Middle frontal gyrus (tissue), 1 donor: Measurements from ENCODE around the gene TAF1.
A peak's percentile ranks its signal among the peaks of the same experiment; 100 is the strongest.
"Not testable (repeated sequence)": the region's sequence is repeated elsewhere in the genome, so short reads cannot be mapped to it uniquely, and the experiment has no call there.

Experiments used
- DNase-seq: peaks from one replicate; pipeline ENCODE4 v3.0.0-alpha.2; 2015; ENCODE audit warnings: low spot score; ENCODE audit errors: extremely low spot score

The TAF1 gene, protein sequence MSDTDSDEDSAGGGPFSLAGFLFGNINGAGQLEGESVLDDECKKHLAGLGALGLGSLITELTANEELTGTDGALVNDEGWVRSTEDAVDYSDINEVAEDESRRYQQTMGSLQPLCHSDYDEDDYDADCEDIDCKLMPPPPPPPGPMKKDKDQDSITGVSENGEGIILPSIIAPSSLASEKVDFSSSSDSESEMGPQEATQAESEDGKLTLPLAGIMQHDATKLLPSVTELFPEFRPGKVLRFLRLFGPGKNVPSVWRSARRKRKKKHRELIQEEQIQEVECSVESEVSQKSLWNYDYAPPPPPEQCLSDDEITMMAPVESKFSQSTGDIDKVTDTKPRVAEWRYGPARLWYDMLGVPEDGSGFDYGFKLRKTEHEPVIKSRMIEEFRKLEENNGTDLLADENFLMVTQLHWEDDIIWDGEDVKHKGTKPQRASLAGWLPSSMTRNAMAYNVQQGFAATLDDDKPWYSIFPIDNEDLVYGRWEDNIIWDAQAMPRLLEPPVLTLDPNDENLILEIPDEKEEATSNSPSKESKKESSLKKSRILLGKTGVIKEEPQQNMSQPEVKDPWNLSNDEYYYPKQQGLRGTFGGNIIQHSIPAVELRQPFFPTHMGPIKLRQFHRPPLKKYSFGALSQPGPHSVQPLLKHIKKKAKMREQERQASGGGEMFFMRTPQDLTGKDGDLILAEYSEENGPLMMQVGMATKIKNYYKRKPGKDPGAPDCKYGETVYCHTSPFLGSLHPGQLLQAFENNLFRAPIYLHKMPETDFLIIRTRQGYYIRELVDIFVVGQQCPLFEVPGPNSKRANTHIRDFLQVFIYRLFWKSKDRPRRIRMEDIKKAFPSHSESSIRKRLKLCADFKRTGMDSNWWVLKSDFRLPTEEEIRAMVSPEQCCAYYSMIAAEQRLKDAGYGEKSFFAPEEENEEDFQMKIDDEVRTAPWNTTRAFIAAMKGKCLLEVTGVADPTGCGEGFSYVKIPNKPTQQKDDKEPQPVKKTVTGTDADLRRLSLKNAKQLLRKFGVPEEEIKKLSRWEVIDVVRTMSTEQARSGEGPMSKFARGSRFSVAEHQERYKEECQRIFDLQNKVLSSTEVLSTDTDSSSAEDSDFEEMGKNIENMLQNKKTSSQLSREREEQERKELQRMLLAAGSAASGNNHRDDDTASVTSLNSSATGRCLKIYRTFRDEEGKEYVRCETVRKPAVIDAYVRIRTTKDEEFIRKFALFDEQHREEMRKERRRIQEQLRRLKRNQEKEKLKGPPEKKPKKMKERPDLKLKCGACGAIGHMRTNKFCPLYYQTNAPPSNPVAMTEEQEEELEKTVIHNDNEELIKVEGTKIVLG (N-terminal part only)

DNA sequence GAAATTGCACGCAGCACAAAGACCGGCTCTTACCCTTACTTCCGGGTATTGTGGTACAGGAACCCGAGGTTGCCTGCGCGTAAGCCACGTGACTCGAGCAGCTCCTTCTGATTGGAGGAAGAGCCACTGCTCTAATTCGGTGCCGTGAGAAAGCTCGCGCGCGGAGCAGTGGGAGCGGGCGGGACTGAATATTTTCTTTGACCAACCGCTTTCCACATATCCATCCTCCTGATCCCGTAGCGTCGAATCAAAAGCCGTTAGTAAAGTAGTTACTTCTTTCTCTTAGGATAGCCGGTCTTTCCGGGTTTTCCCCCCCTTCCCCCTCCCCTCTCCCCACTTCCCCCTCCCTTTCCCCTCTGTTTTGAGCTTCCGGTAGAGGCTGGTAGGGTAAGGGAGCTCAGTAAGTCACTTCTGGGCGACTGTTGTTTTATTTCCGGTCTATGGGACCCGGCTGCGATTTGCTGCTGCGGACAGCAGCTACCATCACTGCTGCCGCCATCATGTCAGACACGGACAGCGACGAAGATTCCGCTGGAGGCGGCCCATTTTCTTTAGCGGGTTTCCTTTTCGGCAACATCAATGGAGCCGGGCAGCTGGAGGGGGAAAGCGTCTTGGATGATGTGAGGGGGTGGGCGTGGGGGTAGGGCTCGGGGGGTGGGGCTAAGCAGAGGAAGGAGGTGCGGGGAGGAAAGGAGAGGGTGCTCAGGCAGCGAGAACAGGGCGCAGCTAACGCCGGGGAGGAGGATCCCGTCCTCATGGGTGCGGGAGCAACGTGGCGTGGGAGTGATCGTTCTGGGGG, at the start of gene TAF1:
TAF1 (plus strand) TSS at position 483 of the 799 bp plus-strand sequence; CDS start at position 501, 18 bp downstream.
- peak; percentile 90 for DNase-seq

DNA sequence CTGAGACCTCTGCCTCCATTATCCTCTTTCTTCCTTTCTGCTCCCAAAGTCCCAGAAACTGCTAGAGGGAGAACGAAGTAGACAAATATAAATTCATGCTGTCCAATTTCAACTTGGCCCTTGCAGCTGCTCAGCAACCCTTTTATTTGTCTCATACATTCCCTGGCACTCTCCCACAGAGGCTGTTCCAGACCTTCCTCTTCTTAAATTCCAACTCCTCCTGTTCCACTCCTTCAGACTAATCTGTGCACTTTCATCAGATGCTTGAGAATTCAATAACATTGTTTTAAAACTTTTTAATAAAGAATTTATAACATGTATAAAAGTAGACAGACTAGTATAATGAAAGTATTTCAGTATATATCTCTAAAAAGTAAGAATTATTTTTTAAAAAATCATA, 49.2 kb upstream of the TAF1 start:
- DNase-seq, result not testable (repeated sequence)

DNA sequence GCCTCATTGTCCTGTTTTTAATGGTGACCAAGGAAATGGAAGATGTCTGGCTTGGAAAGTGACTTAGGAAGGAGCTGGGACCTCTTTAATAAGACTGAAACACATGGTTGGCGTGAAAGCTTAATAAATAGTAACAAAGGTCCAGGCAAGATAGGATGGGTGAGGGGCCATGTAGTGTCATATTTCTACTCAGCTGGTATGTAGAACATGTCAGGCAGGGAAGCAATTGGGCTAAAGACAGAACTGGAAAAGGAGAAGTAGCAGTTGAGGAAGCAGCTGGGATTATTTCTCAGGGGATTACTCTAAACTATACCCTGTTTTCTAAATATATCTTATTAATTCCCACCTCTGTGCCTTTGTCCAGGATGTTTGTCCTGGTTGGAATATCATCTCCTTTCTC, 46.0 kb upstream of the TAF1 start:
- no peak for DNase-seq

DNA sequence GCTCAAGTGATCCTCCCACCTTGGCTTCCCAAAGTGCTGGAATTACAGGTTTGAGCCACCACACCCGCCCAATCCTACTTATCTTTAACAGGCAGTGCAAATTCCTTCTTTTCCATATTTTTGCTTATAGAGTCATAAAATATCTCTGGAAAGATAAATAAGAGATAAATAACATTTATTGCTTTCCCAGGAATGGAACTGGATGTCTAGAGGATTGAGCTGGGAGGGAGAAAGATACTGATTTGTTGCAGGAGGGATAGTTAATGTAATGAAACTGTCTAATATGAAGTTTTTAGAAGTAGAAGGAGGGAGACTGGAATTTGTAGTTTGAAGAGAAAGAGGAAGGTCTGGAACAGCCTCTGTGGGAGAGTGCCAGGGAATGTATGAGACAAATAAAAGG, 44.4 kb upstream of the TAF1 start:
- no peak for DNase-seq

DNA sequence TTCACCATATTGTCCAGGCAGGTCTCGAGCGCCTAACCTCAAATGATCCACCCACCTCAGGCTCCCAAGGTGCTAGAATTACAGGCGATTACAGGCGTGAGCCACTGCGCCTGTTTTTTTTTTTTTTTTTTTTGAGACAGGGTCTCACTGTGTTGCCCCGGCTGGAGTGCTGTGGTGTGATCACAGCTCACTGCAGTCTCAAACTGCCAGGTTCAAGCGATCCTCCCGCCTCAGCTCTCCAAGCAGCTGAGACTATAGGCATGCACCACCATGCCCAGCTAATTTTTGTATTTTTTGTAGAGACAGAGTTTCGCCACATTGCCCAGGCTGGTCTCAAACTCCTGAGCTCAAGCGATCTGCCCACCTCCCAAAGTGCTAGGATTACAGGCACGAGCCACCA, 41.7 kb upstream of the TAF1 start:
- not testable (repeated sequence) for DNase-seq

DNA sequence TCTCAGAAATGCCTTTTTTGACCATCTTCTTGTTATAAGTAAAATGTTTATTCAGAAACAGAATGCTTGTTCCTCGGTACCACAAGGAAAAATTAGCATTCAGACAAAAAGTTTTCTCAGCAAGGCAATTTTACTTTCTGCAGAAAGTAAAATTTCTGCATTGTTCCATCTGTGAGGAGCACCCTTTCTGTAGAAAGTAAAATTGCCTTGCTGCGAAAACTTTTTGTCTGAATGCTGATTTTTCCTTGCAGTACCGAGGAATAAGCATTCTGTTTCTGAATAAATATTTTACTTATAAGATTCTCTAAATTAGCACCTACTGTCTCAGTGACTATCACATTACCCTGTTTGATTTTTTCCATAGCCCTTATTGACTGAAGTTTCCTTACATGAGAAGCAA, 39.8 kb upstream of the TAF1 start:
- no peak for DNase-seq

DNA sequence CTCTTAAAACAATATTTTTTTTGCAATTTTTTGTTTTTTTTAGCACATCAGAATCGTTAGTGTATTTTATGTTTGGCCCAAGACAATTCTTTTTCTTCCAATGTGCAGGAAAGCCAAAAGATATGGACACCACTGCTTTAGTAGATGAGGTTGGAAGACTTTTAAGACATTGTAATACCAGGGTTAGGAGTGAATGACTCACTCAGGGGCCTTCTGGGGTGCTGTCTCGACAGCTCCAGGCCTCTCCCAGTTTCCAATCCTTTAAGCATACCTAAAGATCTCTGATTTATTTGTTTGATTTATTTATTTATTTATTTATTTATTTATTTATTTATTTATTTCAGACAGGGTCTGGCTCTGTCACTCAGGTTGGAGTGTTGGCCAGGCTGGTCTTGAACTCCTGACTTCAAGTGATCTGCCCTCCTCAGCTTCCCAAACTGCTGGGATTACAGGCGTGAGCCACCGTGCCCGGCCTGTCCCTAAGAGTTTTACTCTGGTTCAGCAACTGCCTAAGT, 16.9 kb upstream of the TAF1 start:
- not testable (repeated sequence) for DNase-seq

DNA sequence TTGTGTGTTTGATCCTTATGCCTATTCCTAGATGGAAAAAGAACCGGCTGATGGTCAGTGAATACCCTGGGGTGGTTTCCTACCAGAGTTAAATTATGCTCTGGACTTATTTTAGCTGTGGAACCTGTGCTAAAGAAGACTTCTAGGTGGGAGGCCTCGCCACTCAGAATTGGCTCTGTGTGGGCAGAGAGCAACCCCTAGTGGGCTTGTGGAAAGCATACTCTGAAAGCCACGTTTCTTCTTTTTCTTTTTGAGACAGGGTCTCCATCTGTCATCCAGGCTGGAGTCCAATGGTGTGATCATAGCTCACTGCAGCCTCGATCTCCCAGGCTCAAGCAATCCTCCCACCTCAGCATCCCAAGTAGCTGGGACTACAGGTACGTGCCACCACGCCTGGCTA, 16.3 kb upstream of the TAF1 start:
- DNase-seq, result not testable (repeated sequence)

DNA sequence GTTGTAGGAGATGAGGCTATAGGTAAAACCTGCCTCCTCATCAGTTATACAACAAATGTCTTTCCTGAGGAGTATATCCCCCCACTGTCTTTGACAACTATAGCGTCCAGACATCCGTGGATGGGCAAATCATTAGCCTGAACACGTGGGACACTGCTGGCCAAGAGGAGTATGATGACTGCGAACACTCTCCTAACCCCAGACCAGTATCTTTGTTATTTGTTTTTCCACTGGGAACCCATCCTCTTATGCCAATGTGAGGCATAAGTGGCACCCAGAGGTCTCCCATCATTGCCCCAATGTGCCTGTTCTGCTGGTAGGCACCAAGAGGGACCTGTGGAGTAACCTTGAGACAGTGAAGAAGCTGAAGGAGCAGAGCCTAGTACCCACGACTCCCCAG, 13.7 kb upstream of the TAF1 start:
- DNase-seq, result not testable (repeated sequence)

DNA sequence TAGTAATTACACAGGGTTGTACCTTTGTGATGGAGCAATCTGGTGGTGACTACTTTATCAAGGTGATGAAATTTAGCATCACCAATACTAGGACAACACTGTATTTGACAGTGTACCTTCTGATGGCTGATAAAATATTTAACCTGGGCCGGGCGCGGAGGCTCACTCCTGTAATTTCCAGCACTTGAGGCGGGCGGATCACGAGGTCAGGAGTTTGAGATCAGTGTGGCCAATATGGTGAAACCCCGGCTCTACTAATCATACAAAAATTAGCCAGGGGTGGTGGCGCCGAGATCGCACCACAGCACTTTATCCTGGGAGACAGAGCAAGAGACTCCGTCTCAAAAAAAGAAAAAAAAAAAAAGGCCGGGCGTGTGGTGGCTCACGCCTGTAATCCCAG, 1.9 kb upstream of the TAF1 start:
- no peak for DNase-seq

DNA sequence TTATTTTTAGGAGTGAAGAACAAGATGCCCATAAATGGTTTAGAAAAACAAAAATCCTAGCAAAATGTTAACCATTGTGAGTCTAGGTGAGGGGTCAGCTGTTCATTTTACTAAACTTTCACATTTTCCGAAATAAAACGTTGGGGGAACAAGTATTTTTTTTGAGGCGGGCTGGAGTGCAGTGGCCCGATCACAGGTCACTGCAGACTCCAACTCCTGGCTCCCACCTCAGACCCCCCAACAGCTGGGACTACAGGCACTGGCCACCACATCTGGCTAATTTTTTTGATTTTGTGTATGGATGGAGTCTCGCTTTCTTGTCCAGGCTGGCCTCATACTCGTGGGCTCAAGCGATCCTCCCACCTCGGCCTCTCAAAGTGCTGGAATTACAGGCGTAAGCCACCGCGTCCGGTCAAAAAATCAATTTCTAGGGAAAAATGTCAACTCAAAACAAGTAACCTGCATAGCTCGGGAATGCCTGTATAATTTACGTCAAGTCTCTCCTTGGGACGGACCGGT, 742 bp upstream of the TAF1 start:
- no peak for DNase-seq

DNA sequence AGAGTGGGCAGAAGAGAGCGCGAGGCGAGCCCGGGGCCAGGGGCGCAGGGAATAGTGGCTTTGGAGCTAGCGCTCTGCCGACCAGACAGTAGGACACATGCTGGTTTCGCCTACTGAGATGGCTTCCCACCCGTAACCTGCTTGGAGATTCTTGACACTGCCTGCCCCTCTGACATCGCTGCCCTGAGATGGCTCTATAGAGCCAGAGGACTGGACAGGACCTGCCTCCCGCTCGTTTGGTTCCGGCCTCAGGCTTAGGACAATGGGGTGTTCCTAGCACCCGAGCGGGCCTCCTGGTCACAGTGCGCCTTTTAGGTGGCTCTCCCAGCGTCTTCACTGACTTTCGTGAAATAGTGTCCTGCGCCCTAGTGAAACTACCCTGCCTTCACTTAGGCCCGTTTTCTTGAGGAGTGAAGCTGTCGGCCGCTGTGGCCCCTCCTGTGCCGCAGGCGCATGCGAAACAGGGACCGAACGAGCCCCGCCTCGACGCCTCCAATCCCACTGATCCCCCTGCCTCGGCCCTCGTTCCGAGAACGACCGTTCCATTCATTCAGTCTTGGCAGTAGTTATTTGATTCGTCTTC, 608 bp downstream of the TAF1 start:
- no peak for DNase-seq

DNA sequence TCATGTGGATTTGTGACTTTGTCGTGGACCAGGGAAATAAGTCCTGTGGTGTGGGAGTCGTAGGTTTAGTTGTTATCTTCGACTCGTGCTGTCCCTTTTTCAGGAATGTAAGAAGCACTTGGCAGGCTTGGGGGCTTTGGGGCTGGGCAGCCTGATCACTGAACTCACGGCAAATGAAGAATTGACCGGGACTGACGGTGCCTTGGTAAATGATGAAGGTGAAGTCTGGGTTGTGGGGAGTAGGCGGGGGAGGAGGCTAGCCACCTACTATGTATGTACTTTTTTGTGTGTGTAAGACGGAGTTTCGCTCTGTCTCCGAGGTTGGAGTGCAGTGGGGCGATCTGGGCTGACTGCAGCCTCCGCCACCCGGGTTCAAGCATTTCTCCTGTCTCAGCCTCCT, 1.2 kb downstream of the TAF1 start:
- no peak for DNase-seq

DNA sequence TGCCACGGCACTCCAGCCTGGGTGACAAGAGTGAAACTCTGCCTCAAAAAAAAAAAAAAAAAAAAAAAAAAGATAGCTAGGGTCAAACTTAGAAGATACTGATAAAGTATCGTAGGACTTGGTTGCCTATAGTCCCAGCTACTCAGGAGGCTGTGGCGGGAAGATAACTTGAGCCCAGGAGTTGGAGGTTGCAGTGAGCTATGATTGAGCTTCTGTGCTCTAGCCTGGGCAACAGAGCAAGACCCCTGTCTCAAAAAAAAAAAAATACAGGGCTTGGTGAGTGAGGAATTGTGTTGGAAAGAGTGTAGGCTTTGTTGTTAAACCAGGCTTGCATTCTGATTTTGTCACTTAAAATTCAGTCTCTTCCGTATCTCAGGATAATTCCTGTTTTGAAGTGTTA, 6.2 kb downstream of the TAF1 start:
- DNase-seq, result no peak

DNA sequence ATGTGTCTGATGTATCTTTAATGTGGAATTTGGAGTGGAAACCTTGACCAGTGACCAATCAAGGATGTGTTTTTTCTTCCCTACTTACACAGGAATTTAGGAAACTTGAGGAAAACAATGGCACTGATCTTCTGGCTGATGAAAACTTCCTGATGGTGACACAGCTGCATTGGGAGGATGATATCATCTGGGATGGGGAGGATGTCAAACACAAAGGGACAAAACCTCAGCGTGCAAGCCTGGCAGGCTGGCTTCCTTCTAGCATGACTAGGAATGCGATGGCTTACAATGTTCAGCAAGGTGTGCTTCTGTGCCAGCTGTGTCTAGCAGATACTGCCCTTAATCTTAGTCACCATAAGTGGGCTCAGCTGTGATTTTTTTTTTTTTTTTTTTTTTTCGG, 12.6 kb downstream of the TAF1 start:
- DNase-seq, result no peak

DNA sequence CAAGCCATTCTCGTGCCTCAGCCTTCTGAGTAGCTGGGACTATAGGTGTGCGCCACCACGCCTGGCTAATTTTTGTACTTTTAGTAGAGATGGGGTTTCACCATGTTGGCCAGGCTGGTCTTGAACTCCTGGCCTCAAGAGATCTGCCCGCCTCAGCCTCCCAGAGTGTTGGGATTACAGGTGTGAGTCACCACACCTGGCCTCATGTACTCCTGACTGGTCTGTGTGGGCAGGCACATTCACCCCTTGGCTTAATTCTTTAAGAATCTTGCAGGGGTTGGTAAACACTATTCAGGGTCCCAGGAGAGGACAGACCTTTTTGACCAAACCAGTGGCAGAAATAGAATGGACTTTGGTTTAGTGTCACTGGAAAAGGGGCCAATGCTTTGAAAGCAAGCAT, 25.6 kb downstream of the TAF1 start:
- DNase-seq, result not testable (repeated sequence)

DNA sequence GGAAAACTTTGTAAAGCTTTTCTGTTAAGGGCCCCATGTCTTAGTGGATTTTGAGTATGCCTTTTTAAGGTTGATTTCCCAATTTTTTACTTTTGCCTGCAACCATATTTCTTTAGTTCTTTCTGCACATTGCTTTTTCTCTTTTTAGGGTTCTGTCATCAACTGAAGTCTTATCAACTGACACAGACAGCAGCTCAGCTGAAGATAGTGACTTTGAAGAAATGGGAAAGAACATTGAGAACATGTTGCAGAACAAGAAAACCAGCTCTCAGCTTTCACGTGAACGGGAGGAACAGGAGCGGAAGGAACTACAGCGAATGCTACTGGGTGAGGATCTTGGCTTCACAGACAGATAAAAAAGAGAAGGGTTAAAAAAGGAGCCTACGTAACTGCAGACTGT, 27.8 kb downstream of the TAF1 start:
- no peak for DNase-seq

DNA sequence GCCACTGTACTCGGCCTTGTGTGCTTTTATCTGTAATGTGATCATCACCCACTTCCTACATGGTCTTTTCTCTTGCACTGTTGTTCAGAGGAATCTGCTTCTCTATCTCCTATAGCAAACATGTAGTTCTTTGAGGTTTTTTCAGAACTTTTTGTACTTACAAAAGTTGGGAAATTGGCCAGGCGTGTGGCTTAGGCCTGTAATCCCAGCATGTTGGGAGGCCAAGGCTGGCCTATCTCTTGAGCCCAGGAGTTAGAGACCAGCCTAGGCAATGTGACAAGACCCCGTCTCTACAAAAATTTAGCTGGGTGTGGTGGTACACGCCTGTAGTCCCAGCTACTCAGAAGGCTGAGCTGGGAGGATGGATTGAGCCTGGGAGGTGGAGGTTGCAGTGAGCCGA, 30.4 kb downstream of the TAF1 start:
- no peak for DNase-seq

DNA sequence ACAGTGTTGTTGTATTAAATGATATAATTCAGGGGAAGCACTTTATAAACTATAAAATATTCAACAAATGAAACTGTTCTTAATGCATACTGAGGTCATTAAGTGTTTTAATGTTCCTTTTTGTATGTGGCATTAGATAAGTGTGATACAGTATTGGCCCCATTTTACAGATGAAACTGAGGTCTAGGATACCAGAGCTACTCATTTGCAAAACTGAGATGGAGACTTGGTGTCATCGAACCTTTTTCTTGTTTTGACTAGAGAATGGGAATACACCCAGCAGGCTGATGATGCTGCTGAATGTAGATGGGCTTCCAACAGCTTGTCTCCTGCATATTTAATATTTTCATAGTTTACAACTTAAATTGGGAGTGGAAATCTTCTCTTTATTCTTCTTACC, 34.6 kb downstream of the TAF1 start:
- DNase-seq, result no peak

DNA sequence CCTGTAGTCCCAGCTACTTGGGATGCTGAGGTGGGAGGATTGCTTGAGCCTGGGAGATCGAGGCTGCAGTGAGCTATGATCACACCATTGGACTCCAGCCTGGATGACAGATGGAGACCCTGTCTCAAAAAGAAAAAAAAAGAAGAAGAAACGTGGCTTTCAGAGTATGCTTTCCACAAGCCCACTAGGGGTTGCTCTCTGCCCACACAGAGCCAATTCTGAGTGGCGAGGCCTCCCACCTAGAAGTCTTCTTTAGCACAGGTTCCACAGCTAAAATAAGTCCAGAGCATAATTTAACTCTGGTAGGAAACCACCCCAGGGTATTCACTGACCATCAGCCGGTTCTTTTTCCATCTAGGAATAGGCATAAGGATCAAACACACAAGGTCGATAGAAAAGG, 50.1 kb downstream of the TAF1 start:
- not testable (repeated sequence) for DNase-seq
